ENCODE data around the gene UTP18. TPM values are rescaled to one million over a fixed set of nuclear protein-coding genes. Genes with fewer than 3 reads are reported as not detected.
"Not testable (repeated sequence)": the region's sequence is repeated elsewhere in the genome, so short reads cannot be mapped to it uniquely, and the experiment has no call there.

Gene UTP18
- polyA plus RNA-seq, 2 donors: 8.4 to 23.1 TPM

DNA sequence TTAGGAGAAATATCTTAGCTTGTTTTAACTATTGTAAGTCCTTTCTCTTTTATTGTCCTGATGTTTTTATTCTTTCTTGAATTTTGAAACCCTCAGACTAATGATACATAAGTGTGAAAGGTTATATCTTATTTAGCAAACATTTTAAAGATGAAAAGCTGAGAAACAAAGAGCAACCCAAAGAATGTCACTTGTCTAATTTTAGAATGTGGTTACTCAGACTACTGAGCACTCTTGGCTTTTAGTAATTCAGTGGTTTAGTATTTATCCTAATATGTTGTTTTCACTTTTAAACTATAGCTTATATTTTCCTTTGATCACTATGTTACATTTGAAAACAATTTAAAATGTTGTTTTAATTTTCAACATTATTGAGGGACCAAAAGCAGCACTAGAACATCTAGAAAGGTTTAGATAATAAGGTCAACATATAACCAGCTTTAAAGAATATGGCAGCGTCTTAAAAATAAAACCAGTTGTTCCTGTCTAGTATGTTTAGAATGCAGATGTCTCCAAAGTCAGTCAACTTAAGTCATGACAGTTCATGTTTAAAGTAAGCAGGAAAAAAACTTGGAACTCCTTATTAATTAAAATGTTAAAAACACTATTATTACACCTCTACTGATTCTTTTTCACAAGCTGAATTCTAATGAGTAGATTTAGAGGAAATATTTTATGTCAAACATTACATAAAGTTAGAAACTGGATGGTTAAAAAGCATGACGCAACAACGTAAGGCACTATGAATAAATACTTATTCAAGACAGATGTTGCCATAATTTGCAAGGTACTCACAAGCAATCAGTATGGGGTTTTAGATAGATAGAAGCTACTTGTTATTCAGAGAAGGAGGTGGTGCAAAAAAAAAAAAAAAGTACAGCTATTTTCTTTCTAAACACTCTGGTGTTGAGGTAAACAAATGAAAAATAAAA lies 2.9 kb upstream of the UTP18 start:
- Histone ChIP-seq H3K27ac (ENCODE audit: low read depth in 2 of 2, low read length in 1 of 2) (no peak overlapping the region), H3K27me3 (ENCODE audit: control insufficient read depth in 1 of 2, insufficient read depth in 2 of 2, low read length in 2 of 2) (no peaks in the 10 kb centered on the region), H3K9me3 (ENCODE audit: control insufficient read depth in 2 of 2, insufficient read depth in 1 of 2, low read depth in 1 of 2, low read length in 1 of 2) (no peaks in the 10 kb centered on the region), H3K4me3 (ENCODE audit: low read depth in 1 of 2, low read length in 2 of 2) (no peak overlapping the region), H3K4me1 (ENCODE audit: control insufficient read depth in 2 of 2, insufficient read depth in 2 of 2, low read length in 1 of 2) (peaks cover 0 to 9% of the 10 kb centered on the region in 2 donors), H3K36me3 (ENCODE audit: control insufficient read depth in 2 of 2, insufficient read depth in 2 of 2, low read length in 1 of 2) (no peaks in the 10 kb centered on the region)
- 55 to 66% methylated on average over 3 of the region's 3 CpGs for WGBS, 2 donors

GRCh38 chr17:51258756-51259563 lies 1.4 kb upstream of the UTP18 start:
- no peaks in the 10 kb centered on the region for H3K27me3 ChIP-seq (ENCODE audit: control insufficient read depth in 1 of 2, insufficient read depth in 2 of 2, low read length in 2 of 2)
- peak overlapping the region; percentile 72 to 92 for H3K27ac ChIP-seq (ENCODE audit: low read depth in 2 of 2, low read length in 1 of 2)
- no peaks in the 10 kb centered on the region for H3K36me3 ChIP-seq (ENCODE audit: control insufficient read depth in 2 of 2, insufficient read depth in 2 of 2, low read length in 1 of 2)
- WGBS, 2 donors: 1% methylated on average over 17 to 18 of the region's 18 CpGs
- peaks cover 0 to 9% of the 10 kb centered on the region in 2 donors for H3K4me1 ChIP-seq (ENCODE audit: control insufficient read depth in 2 of 2, insufficient read depth in 2 of 2, low read length in 1 of 2)
- H3K4me3 ChIP-seq (ENCODE audit: low read depth in 1 of 2, low read length in 2 of 2): peak overlapping the region; percentile 82 to 99
- H3K9me3 ChIP-seq (ENCODE audit: control insufficient read depth in 2 of 2, insufficient read depth in 1 of 2, low read depth in 1 of 2, low read length in 1 of 2): no peaks in the 10 kb centered on the region

DNA sequence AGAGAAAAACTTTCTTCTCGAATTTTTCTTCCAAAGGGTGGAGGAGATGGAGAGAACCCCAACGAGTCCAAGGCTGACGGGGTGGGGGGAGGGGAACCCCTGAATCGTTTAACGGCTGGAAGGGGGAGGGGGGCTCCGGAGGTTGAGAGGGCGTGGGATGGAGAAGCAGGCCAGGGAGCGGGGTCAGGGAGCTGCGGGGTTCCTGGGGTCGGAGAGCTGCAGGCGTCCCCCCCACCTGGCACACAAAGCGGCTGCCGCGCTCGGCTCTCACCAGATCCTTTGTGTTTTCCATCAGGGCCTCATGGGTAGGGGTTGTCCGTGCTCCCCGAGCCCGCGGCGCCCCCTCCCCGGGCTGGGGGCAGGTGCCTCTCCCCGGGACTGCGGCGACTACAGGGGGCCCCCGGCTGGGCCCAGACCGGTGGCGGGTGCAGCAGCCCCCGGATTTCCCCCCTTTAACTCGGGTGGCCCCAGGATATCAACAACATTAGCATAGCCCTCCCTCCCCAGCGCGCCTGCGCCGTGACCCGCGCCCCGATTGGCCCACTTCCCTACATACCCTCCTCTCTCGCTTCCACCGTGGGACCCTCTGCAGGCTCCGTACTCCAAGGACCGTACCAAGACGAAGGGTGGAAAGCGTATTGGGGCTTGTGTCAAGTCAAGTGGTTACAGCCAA lies 646 bp upstream of the UTP18 start, which contains the start of gene MBTD1:
TSS of gene MBTD1 (minus strand) at position 486 of the 673 bp plus-strand sequence. CDS start 34,888 bp downstream, outside the sequence.
- H3K4me3 ChIP-seq (ENCODE audit: low read depth in 1 of 2, low read length in 2 of 2): peak within 1 kb of the TSS; percentile 82 to 99
- WGBS, 2 donors: 0 to 1% methylated on average over 38 to 42 of the region's 42 CpGs

DNA sequence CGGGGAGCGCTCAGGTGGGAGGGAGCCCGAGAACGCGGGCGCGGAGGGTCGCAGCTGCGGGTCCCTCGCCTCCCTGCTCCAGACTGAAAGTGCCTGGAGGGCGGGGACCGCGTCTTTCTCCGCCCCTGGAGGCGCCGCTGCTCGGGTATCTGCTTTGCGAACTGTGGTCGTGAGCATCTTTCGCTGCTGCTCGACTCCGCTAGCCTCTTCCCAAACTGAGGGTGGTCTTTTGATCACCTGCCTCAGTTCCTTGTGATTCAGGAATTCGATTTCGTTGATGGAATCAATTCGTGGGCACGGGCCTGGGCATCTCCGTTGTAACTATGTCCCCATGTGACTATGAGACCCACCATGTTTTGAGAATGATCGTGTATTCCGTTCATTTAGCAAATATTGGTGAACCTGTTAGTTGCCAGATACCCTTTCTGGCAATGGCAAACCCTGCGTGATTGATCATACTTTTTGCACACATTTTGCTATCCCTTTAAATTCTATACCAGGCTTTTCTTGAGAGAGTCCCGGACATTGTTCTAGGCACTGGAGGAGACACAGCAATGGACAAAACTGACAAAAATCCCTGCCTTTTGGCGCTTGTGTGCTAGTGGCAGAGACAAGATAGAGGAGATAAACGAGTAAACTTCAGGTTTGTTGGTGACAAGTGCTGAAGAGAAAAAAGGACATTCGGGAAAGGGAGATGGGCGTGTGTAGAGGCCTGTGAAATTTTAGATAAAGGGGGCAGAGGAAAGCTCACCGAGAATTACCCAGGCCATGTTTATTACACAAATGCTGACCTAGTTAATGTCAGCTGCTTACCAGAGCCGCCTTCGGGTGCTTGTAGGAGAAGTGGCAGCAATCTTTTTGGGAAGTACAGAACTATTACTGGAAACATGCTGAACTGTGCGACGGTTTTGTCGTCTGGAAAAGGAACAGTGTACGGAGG lies 948 bp downstream of the UTP18 start:
- H3K9me3 ChIP-seq (ENCODE audit: control insufficient read depth in 2 of 2, insufficient read depth in 1 of 2, low read depth in 1 of 2, low read length in 1 of 2): no peaks in the 10 kb centered on the region
- H3K4me1 ChIP-seq (ENCODE audit: control insufficient read depth in 2 of 2, insufficient read depth in 2 of 2, low read length in 1 of 2): peaks cover 0 to 9% of the 10 kb centered on the region in 2 donors
- 10% methylated on average over 39 to 42 of the region's 42 CpGs for WGBS, 2 donors
- no peaks in the 10 kb centered on the region for H3K36me3 ChIP-seq (ENCODE audit: control insufficient read depth in 2 of 2, insufficient read depth in 2 of 2, low read length in 1 of 2)
- H3K4me3 ChIP-seq (ENCODE audit: low read depth in 1 of 2, low read length in 2 of 2): peak overlapping the region; percentile 82 to 99
- H3K27ac ChIP-seq (ENCODE audit: low read depth in 2 of 2, low read length in 1 of 2): peak overlapping the region; percentile 95 to 99
- no peaks in the 10 kb centered on the region for H3K27me3 ChIP-seq (ENCODE audit: control insufficient read depth in 1 of 2, insufficient read depth in 2 of 2, low read length in 2 of 2)

More for the DNA sequence above, 646 bp upstream of the UTP18 start, which contains the start of gene MBTD1:
- peak within 1 kb of the TSS; percentile 95 to 99 for H3K27ac ChIP-seq (ENCODE audit: low read depth in 2 of 2, low read length in 1 of 2)
- peaks cover 0 to 9% of the 10 kb centered on the region in 2 donors for H3K4me1 ChIP-seq (ENCODE audit: control insufficient read depth in 2 of 2, insufficient read depth in 2 of 2, low read length in 1 of 2)
- H3K27me3 ChIP-seq (ENCODE audit: control insufficient read depth in 1 of 2, insufficient read depth in 2 of 2, low read length in 2 of 2): no peaks in the 10 kb centered on the region
- no peaks in the 10 kb centered on the region for H3K9me3 ChIP-seq (ENCODE audit: control insufficient read depth in 2 of 2, insufficient read depth in 1 of 2, low read depth in 1 of 2, low read length in 1 of 2)
- no peaks in the 10 kb centered on the region for H3K36me3 ChIP-seq (ENCODE audit: control insufficient read depth in 2 of 2, insufficient read depth in 2 of 2, low read length in 1 of 2)

DNA sequence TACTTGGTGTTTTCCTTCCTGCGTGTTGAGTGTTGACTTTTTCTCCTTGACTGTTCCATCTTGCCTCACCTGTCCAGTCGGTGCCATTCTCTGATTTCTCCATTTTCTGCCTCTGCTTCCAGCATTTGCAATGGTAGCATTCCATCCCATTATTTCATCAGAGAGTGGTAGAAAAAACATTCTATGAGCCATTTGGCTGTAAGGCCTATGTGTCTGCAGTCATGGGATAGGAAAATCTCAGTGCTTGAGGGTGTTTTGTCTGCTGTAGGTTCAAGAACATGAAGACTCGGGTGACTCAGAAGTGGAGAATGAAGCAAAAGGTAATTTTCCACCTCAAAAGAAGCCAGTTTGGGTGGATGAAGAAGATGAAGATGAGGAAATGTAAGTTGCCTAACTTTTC lies 2.7 kb downstream of the UTP18 start:
- H3K36me3 ChIP-seq (ENCODE audit: control insufficient read depth in 2 of 2, insufficient read depth in 2 of 2, low read length in 1 of 2): no peaks in the 10 kb centered on the region
- H3K27me3 ChIP-seq (ENCODE audit: control insufficient read depth in 1 of 2, insufficient read depth in 2 of 2, low read length in 2 of 2): no peaks in the 10 kb centered on the region
- WGBS, 2 donors: 85 to 88% methylated on average over 3 of the region's 3 CpGs
- H3K4me1 ChIP-seq (ENCODE audit: control insufficient read depth in 2 of 2, insufficient read depth in 2 of 2, low read length in 1 of 2): peaks cover 0 to 9% of the 10 kb centered on the region in 2 donors
- H3K27ac ChIP-seq (ENCODE audit: low read depth in 2 of 2, low read length in 1 of 2): no peak overlapping the region
- H3K4me3 ChIP-seq (ENCODE audit: low read depth in 1 of 2, low read length in 2 of 2): no peak overlapping the region
- H3K9me3 ChIP-seq (ENCODE audit: control insufficient read depth in 2 of 2, insufficient read depth in 1 of 2, low read depth in 1 of 2, low read length in 1 of 2): no peaks in the 10 kb centered on the region

GRCh38 chr17:51264466-51264865 lies 4.1 kb downstream of the UTP18 start:
- WGBS, 2 donors: 72 to 79% methylated on average over 4 of the region's 4 CpGs
- not testable (repeated sequence) for H3K9me3 ChIP-seq (ENCODE audit: control insufficient read depth in 2 of 2, insufficient read depth in 1 of 2, low read depth in 1 of 2, low read length in 1 of 2); H3K4me3 ChIP-seq (ENCODE audit: low read depth in 1 of 2, low read length in 2 of 2); H3K27me3 ChIP-seq (ENCODE audit: control insufficient read depth in 1 of 2, insufficient read depth in 2 of 2, low read length in 2 of 2); H3K27ac ChIP-seq (ENCODE audit: low read depth in 2 of 2, low read length in 1 of 2); H3K4me1 ChIP-seq (ENCODE audit: control insufficient read depth in 2 of 2, insufficient read depth in 2 of 2, low read length in 1 of 2); H3K36me3 ChIP-seq (ENCODE audit: control insufficient read depth in 2 of 2, insufficient read depth in 2 of 2, low read length in 1 of 2)

DNA sequence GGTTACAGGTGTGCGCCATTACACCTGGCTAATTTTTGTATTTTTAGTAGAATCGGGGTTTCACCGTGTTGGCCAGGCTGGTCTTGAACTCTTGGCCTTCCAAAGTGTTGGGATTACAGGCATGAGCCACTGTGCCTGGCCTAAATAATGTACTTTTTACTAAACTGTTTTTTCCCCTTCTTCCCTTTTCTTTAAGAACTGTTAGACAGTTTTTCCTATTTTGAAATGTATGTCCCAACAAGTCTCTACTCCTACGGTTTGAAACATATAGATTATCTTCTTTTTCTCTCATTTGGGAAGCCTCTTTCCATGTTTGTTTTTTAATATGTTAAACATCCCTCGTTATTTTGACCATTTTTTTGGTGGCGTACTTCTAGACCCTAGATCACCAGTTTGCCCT lies 9.6 kb downstream of the UTP18 start:
- WGBS, 2 donors: 95 to 96% methylated on average over 6 of the region's 6 CpGs
- Histone ChIP-seq H3K27ac (ENCODE audit: low read depth in 2 of 2, low read length in 1 of 2) (no peak overlapping the region), H3K4me1 (ENCODE audit: control insufficient read depth in 2 of 2, insufficient read depth in 2 of 2, low read length in 1 of 2) (no peaks in the 10 kb centered on the region), H3K27me3 (ENCODE audit: control insufficient read depth in 1 of 2, insufficient read depth in 2 of 2, low read length in 2 of 2) (no peaks in the 10 kb centered on the region), H3K4me3 (ENCODE audit: low read depth in 1 of 2, low read length in 2 of 2) (no peak overlapping the region), H3K36me3 (ENCODE audit: control insufficient read depth in 2 of 2, insufficient read depth in 2 of 2, low read length in 1 of 2) (no peaks in the 10 kb centered on the region), H3K9me3 (ENCODE audit: control insufficient read depth in 2 of 2, insufficient read depth in 1 of 2, low read depth in 1 of 2, low read length in 1 of 2) (no peaks in the 10 kb centered on the region)

GRCh38 chr17:51270636-51271035 lies 10.3 kb downstream of the UTP18 start:
- Histone ChIP-seq H3K4me1 (ENCODE audit: control insufficient read depth in 2 of 2, insufficient read depth in 2 of 2, low read length in 1 of 2) (no peaks in the 10 kb centered on the region), H3K9me3 (ENCODE audit: control insufficient read depth in 2 of 2, insufficient read depth in 1 of 2, low read depth in 1 of 2, low read length in 1 of 2) (no peaks in the 10 kb centered on the region), H3K4me3 (ENCODE audit: low read depth in 1 of 2, low read length in 2 of 2) (no peak overlapping the region), H3K27ac (ENCODE audit: low read depth in 2 of 2, low read length in 1 of 2) (no peak overlapping the region), H3K27me3 (ENCODE audit: control insufficient read depth in 1 of 2, insufficient read depth in 2 of 2, low read length in 2 of 2) (no peaks in the 10 kb centered on the region), H3K36me3 (ENCODE audit: control insufficient read depth in 2 of 2, insufficient read depth in 2 of 2, low read length in 1 of 2) (peaks cover 0 to under 1% of the 10 kb centered on the region in 2 donors)
- 46 to 67% methylated on average over 1 of the region's 1 CpG for WGBS, 2 donors
